Brain pericyte (primary cell): ENCODE measurements around the gene PLCL2.

Experiments
- DNase-seq: peaks from one replicate; pipeline ENCODE4 v3.0.0-alpha.2; 2012; ENCODE audit warnings: low read depth, low spot score

PLCL2 gene

DNA sequence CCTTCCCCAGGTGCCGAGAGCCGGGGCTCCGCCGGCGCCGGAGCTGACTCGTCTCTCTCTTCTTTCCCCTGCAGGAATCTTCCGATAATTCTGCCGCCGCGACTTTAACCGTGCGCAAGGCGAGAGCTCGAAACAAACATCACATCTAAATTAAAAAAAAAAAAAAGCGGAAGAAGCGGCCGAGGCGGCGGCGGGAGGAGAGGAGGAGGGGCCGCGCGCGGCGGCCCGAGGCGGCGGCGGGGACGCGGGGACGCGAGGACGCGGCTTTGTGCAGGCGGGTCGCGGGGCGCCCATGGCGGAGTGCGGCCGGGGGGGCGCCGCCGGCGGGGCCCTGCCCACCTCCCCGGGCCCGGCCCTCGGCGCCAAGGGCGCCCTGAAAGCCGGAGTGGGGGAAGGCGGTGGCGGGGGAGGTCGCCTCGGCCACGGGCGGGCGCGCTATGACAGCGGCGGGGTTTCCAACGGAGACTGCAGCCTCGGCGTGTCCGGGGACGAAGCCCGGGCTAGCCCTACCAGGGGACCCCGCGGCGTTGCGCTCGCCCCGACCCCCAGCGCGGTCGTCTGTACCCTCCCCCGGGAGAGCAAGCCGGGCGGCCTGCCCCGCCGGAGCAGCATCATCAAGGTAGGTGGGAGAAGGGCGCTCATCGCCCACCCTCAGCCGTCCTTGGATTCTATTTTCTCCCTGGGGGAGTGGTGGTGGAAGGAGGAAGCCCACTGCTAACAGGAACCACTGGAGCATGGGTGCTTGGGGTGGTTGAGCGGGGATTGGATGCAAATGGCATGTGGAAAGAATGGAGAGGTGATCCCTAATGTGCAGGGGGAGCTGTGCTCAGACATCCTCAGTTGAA, at the start of gene PLCL2:
Gene PLCL2, plus strand, starts transcription at position 208 of the 845 bp plus-strand sequence. Its CDS starts 85 bp downstream, at position 293.
- no peak for DNase-seq

DNA sequence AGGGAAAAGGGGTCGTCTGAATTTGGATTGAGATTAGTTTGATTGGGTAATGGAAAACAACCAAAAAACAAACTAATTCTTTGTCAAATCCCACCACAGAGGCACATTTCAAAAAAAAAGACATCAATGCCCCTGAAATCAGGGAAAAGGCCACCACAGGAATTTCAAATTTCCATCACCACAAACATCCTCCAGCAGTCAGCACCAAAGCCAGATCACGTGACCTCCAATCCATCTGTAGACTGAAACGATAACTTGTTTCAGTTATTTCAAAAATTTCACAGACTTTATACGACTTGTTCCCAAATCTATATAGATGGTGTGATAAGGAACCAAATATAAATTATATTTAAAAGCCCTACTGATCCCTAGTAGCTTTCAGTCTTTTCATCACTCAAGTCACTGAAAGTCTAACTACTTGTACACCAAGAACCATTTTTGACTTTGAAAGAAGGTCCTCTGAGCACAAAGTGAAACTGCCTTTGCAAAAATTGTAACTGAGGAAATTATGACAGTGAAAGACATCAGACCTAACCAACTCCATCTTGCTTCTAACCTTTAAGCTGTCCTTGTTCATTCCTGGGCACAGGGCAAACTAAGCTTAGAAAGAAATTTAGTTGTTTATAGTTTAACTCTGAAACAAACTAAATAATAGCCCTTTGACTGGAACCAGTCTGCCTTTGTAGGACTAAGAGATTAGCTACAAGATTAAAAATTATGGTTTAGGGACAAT, 48.1 kb upstream of the PLCL2 start:
- DNase-seq, result no peak

DNA sequence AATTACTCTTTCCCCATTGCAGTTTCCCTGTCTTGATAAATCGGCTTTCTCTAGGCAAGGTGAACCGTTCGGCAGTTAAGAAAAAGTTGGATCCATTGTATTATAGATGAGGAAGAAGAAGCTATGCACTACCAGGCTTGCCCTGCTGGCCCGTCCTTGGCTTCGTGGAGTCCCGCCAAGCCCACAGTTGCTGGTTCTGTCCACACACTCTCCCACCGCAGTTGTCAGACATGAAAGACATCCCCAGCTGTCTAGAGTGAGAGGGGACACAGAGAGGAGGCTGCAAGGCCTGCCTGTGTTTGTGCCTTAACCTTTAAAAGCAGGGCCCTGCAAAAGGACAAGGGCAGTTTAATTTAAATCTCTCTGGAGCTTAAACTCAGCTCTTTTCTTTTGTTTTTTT, 47.2 kb upstream of the PLCL2 start:
- DNase-seq, result no peak

DNA sequence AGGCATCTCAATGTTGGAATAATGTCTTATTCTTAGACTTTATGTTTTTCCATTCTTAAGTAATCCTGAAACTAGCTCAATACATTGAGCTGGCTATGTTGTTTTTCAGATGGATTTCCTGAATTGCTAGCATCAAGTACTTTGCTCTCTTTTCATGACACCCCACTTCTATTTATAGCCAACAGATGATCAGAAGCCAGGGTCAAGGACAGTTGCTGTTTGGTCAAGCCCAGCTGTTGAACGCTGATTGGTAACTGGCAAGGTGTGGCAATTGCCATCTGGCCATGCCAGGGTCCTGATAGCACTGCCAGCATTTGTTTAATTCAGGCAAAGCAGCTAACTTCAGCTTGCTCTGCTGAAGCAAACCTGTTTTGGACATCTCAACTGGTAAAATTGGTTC, 46.2 kb upstream of the PLCL2 start:
- DNase-seq, result no peak

DNA sequence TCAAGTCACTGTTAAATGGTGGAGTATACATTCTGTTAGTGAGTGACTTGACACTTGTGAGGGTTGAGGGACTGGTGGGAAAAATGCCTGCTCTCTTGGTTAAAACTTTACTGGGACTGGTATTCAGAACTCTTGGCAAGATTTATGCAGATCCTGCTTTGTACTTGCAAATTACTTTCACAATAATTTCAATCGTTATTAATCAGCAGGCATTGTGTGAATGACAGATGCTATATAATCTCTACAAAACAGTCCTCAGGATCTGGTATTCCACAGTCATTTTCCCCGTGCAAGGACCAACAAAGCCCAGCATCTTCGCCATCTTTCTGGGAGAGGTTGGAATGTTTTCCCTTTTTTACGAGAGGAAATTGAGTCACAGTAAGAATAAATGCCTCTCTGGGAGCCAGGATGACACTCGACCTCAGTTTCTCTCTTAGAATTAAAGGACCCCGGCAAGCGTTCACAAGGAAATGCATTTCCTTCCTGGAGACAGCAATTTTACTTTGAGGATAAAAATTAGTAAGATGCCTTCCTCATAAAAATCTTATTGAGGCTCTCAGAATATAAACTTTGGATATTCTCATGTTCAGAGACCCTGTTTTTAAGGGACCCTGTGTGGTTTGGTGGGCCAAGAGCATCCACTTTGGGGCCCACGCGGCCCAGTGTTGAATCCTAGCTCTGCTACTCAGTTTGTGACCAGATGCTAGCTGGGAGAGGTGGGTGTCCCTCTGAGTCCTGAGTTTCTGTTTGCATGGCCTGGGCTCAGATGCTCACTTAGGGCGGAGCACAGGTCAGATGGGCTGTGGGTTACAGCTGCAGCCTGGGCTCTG, 45.3 kb upstream of the PLCL2 start:
- no peak for DNase-seq

DNA sequence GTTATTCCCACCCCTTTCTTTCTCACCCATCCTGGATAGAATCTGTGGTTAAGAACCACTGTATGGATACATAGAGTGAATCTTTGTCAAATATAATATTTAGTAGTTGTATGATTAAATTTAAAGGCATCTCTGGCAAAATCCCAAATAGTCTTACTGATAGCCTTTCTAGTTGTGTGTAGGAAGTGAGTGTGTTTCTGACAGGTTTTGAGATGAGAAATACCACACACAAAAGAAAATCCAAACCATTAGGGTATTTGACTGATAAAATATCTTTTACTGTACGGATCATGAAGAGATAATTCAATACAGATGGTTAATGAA, 44.7 kb upstream of the PLCL2 start:
- no peak for DNase-seq

DNA sequence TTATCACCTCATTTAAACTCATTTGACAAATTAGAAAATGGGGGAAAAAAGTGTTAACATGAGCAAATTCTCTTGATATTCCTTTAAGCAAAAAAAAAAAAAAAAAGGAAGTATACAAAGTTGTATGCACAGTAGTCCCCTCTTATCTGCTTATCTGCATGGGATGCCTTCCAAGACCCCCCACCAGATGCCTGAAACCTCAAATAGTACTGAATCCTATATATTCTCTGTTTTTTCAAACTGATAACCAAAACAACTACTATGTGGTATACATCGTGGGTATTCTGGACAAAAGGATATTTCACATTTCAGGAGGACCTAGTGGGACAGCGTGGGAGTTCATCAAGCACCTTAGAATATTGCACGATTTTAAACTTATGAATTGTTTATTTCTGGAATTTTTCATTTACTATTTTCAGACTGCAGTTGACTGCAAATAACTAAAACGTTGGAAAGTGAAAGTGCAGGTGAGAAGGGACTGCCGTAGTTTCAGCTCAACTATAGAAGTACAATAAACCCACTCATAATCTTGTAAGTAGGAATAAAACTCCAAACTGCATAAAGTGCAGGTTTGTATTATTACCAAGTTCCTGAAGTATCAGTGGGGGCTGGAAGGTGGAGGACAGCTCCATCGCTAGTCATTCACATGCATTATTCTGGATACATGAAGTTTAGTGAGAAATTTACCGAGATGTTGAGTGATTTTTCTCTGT, 43.6 kb upstream of the PLCL2 start:
- no peak for DNase-seq

DNA sequence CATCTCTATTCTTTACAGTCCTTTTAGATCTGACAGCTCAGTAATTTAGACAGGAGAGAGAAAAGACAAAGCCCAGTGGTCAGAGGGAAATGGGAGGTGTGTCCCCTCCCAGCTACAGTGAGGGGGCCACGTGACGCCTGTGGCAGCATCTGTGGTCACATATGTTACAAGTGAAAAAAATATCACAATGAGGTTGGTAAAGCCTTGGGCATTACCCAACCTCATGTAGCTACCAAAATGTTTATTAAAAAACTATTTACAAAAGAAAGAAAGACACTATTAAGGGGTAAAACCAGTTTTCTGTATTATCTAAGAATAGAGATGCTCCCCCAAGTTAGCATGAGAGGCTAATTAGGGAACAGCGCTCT, 42.9 kb upstream of the PLCL2 start:
- no peak for DNase-seq

DNA sequence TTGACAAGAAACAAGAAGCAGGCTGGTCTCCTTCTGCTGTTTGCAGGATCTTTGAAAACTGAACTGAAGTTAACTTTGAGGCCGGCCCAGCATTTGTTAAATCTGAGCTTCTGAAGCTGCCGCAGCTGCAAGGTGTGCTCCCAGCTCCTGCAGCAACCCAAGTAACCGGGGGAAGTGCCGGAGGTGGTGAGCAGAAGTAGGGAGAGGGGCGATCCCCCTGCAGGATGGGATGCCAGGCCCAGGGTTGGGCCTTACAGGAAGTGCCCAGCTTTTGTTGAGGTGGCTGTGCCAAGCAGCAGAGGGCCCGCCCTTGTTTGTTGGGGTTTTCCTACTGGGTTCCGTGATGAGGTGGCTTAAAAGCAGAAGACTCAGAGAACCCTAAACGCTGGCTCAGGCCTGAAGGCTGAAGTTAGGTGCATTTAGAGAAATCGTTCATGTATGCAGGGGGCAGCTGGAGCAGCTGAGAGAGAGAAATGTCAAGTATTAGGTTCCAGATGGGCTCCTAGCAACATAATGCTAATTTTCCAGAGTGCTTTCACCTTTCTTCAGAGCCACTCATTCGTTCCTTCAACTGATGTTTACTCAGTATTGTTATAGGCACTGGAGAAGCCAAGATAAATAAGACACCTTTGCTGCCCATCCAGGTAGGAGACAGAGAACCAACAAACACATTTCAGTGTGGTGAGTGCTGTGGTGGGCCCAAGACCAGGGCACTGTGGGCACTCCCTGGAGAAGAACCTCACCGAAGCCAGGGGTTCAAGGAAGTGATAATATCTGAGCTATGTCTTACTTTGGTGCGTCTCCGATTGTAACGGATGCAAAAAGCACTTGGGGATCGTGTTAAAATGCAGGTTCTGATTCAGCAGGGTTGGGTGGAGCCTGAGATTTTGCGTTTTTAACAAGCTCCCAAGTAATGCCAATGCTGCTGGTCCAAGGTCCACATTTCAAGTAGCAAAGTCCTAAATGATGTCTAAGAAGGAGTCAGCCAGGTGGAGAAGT, 42.2 kb upstream of the PLCL2 start:
- DNase-seq, result no peak

DNA sequence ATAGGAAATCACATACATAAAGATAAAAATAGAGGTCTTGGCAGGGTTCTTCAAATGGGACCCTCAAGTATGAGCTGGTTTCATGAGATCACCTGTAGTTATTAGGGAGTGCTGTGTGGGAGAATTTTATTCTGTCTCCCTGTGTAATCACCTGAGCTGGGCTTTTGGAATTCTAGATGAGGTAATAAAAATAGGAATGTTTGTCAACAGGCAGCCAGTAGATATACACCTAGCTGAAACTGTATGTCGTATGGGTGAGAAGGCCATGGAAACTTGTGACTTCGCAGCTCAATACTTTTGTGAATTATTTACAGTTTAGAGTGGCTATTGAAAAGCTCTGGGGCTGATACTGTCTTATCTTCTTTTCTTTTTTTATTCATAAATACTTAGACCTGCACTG, 40.5 kb upstream of the PLCL2 start:
- no peak for DNase-seq

DNA sequence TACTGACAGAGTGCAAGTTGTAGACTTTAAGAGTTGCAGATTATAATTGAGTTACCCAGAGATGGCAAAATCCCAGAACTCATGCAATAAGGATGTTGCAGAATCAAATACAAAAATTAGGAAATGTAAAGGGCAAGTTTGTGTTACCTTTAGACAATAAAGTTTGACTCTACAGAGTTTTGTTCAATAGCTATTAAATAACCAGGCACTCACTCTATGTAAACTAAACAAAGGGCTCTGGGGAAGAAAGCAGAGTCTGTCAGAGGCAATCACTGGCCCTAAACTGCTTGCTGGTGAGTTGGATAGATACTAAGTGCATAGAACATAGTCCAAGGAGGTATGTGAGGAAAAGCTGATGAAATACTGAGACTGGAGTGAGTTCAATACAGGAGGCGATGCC, 40.0 kb upstream of the PLCL2 start:
- DNase-seq, result no peak

DNA sequence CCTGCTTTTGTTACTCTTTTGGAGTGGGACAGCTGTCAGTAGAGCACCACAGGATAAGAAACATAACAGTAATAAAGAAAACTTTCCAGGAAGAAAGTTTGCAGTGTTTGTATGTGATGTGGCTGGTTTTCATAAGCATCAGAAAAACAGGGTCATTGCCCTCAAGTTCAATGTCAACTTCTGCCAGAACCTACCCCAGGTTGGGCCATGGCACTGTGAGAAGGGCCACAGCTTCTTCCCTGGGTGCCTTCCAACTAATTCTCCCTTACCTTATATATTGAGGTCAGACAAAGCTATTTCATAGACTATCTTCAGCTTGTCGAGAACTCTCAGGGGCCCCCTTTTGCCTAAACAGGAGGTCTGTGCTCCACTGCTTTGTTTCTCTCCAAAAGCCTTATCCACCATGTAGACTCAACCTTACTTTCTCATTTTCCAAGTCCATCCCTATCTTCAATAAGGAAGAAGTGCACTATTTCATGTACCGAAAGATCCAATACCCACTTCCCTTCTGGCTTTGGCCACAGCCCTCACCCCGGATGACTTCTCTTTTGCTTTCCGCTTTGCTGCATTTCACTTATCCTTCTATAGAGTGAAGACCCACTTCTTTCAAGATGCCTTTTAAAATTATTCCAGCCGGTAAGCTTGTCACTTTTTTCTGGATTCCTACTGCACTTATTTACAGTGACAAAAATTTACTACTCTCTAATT, 38.2 kb upstream of the PLCL2 start:
- DNase-seq, result no peak

DNA sequence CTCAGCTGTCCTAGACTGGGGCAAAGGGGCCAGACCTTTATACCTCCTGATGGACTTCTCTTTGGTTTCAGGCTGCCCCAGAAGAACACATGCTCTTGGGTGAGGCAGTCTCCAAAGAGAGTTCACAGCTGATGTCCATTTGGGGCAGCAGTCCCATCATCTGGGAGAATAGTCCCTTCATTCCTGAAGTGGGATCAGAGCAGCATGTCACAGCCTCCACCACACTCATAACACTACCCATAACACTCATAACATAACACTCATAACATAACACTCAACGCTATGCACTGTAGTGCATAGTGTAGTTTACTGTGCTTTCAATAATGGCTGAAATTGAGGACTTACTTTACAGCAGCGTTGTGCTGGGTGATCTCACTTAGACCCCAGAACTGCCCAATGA, 36.7 kb upstream of the PLCL2 start:
- DNase-seq, result no peak

DNA sequence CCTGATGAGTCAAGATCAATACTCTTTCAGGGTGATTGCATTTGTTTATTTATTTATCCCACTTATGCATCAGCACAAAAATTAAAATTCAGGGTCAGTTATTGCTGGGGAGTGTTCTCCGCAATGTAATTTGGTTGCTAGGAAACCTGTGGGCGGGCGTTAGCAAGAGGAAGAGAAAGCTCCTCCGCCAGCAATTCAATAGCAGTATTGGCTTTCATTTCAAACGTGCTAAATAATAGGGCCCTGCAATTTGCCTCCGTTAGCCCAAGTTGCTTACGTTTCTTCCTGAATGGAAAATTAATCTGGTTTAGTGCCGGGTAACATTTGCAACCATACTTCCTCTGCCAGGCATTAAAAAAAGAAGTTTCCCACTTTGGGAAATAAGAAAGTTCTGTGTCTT, 35.5 kb upstream of the PLCL2 start:
- DNase-seq, result no peak

DNA sequence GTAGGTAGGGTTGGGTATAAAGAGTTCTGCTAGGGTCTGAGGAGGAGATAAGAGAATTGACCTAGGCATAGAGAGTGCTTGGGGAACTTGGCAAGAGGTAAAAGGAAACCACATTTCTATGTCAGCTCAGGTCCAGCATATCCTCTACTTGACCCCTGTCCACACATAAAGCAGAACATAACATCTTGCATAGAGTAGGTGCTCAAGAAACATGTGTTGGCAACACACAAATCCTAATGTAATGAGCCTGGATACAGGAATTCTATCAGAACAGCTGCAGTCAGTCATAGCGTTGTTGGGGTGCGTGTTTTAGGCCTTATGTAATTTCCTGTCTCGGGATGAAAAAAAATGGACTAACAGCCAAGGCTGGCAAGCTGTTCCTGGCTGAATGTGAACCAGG, 35.0 kb upstream of the PLCL2 start:
- DNase-seq, result no peak

DNA sequence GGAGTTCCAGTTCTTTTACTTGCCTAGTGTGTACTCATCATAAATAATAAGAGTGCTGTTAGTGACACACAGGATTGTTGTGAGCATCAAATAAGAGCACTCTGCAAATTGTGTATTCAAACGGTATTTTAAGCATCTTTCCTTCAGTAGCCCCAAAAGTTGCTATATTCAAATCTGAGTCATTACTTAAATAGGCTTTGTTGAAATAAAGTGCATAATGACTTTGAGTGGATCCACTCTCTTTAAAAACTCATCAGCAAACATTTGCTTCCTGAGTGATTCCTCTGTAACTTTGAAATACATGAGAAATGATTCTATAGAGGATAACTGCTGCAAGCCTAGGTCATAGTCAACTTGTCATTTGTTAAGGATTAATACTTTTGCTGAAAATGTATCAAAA, 29.3 kb upstream of the PLCL2 start:
- no peak for DNase-seq

DNA sequence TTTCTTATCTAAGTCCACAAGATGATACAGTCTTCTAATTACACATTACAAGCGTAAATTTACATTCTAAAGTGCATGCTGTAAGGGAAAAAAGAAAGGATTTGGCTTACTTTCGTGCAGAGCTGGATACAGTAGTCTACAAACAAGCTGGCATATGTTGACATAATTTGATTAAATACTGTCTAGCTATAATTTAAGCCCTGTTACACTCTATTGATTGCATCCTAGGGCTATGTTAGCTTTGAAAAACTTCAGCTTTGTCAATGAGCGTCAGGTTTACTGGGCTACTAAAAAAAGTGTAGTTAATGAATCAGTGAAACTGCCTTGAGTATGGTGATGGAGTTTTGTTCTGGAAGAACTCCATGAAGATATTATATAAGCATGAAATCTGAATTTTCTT, 24.5 kb upstream of the PLCL2 start:
- DNase-seq, result no peak

DNA sequence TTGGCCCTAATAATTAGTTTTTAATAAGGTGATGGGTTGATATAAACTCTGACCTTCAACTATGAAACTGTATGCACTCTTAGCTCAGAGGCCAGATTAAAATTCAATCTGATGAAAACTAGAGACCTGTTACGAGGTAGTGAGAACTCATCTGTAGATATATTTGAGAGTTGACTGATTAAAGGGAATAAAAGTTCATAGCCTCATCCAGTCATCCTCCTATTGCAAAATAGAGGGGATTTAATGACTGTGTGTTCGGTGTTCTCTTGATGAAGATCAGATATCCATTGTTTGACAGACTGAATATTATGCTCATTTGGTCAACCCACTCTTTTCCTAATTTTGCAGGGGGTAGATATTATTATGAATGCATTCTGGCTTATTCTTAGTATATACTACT, 23.3 kb upstream of the PLCL2 start:
- DNase-seq, result no peak

DNA sequence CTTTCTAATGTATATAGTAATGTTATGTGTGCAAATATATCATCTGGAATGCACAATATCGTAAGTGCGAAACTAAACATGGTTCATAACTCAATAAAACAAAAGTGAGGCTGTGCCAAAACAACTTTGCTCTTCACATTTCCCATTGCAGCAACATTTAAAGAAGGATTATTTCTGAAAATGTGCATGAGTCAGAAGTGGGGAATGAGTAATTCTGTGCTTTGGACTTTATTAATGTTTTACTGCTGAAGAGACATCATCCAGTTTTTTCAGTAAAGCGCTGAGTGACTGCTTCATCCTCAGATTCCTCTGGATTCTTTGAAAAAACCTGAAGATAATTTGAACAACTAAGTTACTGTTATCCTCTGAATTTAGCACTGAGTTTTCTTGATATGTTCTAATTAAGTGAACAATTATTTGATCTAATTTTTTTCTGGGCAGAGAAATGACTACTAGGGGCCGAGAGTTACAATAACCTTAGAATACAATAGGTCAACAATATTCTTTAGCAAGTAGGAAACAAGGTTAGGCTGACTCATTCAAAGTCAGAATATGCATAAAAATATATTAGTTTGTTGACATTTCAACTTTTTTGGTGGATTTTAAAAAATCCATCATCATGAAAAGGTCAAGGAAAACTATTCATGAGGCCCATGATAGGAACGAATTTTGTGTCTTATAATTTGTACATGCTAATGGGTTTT, 20.0 kb upstream of the PLCL2 start:
- peak; percentile 18 for DNase-seq
